Trophoblast cell (in vitro differentiated cells and primary cell): ENCODE results near the gene SLC7A6OS.

Experiments used
- DNase-seq, 2 donors: peaks; one replicate each; pipeline ENCODE4 v3.0.0-alpha.2; 2016
- H2AFZ ChIP-seq: 2 replicates; pipeline ENCODE4 v1.6.1; 2013; ENCODE audit warnings: low read length, moderate library complexity, mild to moderate bottlenecking; ENCODE audit not compliant: insufficient read depth, poor library complexity
- H2AK5ac ChIP-seq: 2 replicates; pipeline ENCODE4 v1.6.1; 2013; ENCODE audit warnings: mild to moderate bottlenecking, low read length
- H2BK120ac ChIP-seq: 2 replicates; pipeline ENCODE4 v1.6.1; 2013; ENCODE audit warnings: low read length, mild to moderate bottlenecking, moderate library complexity; ENCODE audit not compliant: insufficient read depth, poor library complexity
- H2BK12ac ChIP-seq: 2 replicates; pipeline ENCODE4 v1.6.1; 2013; ENCODE audit warnings: mild to moderate bottlenecking, low read length, moderate library complexity
- H2BK5ac ChIP-seq: 2 replicates; pipeline ENCODE4 v1.6.1; 2013; ENCODE audit warnings: low read length, low read depth, moderate library complexity, mild to moderate bottlenecking; ENCODE audit not compliant: poor library complexity
- H3K14ac ChIP-seq: 2 replicates; pipeline ENCODE4 v1.6.1; 2013; ENCODE audit warnings: mild to moderate bottlenecking, low read length
- H3K18ac ChIP-seq: 2 replicates; pipeline ENCODE4 v1.6.1; 2013; ENCODE audit warnings: mild to moderate bottlenecking, low read length
- H3K23ac ChIP-seq: 2 replicates; pipeline ENCODE4 v1.6.1; 2013; ENCODE audit warnings: low read length
- H3K27ac ChIP-seq: 2 replicates; pipeline ENCODE4 v1.5.1; 2013; ENCODE audit warnings: low read depth, mild to moderate bottlenecking, inconsistent platforms, low read length, moderate library complexity
- H3K27me3 ChIP-seq: 2 replicates; pipeline ENCODE4 v1.6.1; 2013; ENCODE audit warnings: inconsistent platforms, mild to moderate bottlenecking, low read length, moderate library complexity; ENCODE audit not compliant: insufficient read depth
- H3K36me3 ChIP-seq, 2 experiments: 1 replicate in 1 of 2; 2 replicates in 1 of 2; pipeline ENCODE4 v1.6.1; 2013; ENCODE audit warnings: low read length in 2 of 2, mild to moderate bottlenecking in 2 of 2, moderate library complexity in 1 of 2; ENCODE audit not compliant: insufficient read depth in 2 of 2, control insufficient read depth in 1 of 2
- H3K4ac ChIP-seq: 2 replicates; pipeline ENCODE4 v1.6.1; 2013; ENCODE audit warnings: low read depth, mild to moderate bottlenecking, low read length, moderate library complexity
- H3K4me1 ChIP-seq, 2 experiments: 1 replicate in 1 of 2; 2 replicates in 1 of 2; pipeline ENCODE4 v1.6.1; 2013; ENCODE audit warnings: low read length in 2 of 2, mild to moderate bottlenecking in 2 of 2, moderate library complexity in 1 of 2; ENCODE audit not compliant: insufficient read depth in 2 of 2, control insufficient read depth in 1 of 2
- H3K4me2 ChIP-seq: 2 replicates; pipeline ENCODE4 v1.6.1; 2013; ENCODE audit warnings: inconsistent platforms, mild to moderate bottlenecking, low read length, moderate library complexity
- H3K4me3 ChIP-seq: 2 replicates; pipeline ENCODE4 v1.5.1; 2013; ENCODE audit warnings: mild to moderate bottlenecking, low read depth, low read length, inconsistent platforms
- H3K79me1 ChIP-seq: one replicate; pipeline ENCODE4 v1.6.1; 2013; ENCODE audit warnings: low read length
- H3K79me2 ChIP-seq: 2 replicates; pipeline ENCODE4 v1.6.1; 2013; ENCODE audit warnings: low read length, mild to moderate bottlenecking; ENCODE audit not compliant: control insufficient read depth, insufficient read depth, poor library complexity
- H3K9ac ChIP-seq: 2 replicates; pipeline ENCODE4 v1.6.1; 2013; ENCODE audit warnings: mild to moderate bottlenecking, low read length
- H3K9me3 ChIP-seq: 2 replicates; pipeline ENCODE4 v1.6.1; 2013; ENCODE audit warnings: low read depth, mild to moderate bottlenecking, control low read depth, inconsistent platforms, low read length; ENCODE audit not compliant: insufficient read depth
- H4K12ac ChIP-seq: 2 replicates; pipeline ENCODE4 v1.6.1; 2013; ENCODE audit warnings: low read depth, mild to moderate bottlenecking, low read length, moderate library complexity
- H4K8ac ChIP-seq: 2 replicates; pipeline ENCODE4 v1.6.1; 2013; ENCODE audit warnings: low read depth, mild to moderate bottlenecking, low read length, moderate library complexity
- H4K91ac ChIP-seq: one replicate; pipeline ENCODE4 v1.6.1; 2013; ENCODE audit warnings: low read depth, mild to moderate bottlenecking, low read length, moderate library complexity
- WGBS: extraction: QIAGEN DNeasy Blood & Tissue Kit; methylation state at CpG from one replicate; pipeline ENCODE4 v1.1.7; 2013; ENCODE audit warnings: missing lambda C conversion rate; ENCODE audit not compliant: insufficient read length, insufficient coverage; ENCODE audit errors: extremely low coverage; 5-methylcytosine and 5-hydroxymethylcytosine counted together

Gene SLC7A6OS

GRCh38 chr16:68346892-68347480 lies 36.2 kb upstream of the SLC7A6OS start:
- DNase-seq: no peak
- H3K79me1 ChIP-seq: peaks cover 5% of the 10 kb centered on the region
- no peak overlapping the region for H3K18ac ChIP-seq
- H3K27me3 ChIP-seq: no peaks in the 10 kb centered on the region
- H3K36me3 ChIP-seq: peaks cover 37 to 39% of the 10 kb centered on the region in 2 experiments
- no peak overlapping the region for H2AFZ ChIP-seq
- H3K9ac ChIP-seq: no peak overlapping the region
- no peak overlapping the region for H2BK120ac ChIP-seq
- no peak overlapping the region for H2BK12ac ChIP-seq
- no peak overlapping the region for H4K91ac ChIP-seq
- peak overlapping the region; percentile 20 for H3K4me3 ChIP-seq
- H3K23ac ChIP-seq: peak overlapping the region; percentile 49
- no peak overlapping the region for H3K4ac ChIP-seq
- H3K4me1 ChIP-seq: peaks cover 17 to 39% of the 10 kb centered on the region in 2 experiments
- no peak overlapping the region for H4K8ac ChIP-seq
- no peak overlapping the region for H2BK5ac ChIP-seq
- no peak overlapping the region for H2AK5ac ChIP-seq
- peaks cover 2% of the 10 kb centered on the region for H3K79me2 ChIP-seq
- no peak overlapping the region for H3K4me2 ChIP-seq
- H3K14ac ChIP-seq: no peak overlapping the region
- no peak overlapping the region for H3K27ac ChIP-seq
- H3K9me3 ChIP-seq: peaks cover 6% of the 10 kb centered on the region
- WGBS: no CpG with 5 or more reads among the region's 12 CpGs
- no peak overlapping the region for H4K12ac ChIP-seq

GRCh38 chr16:68345958-68346635 lies 35.4 kb upstream of the SLC7A6OS start:
- peaks cover 5% of the 10 kb centered on the region for H3K79me1 ChIP-seq
- H3K27me3 ChIP-seq: no peaks in the 10 kb centered on the region
- no peak overlapping the region for H2BK12ac ChIP-seq
- H3K14ac ChIP-seq: no peak overlapping the region
- H2AK5ac ChIP-seq: no peak overlapping the region
- H3K36me3 ChIP-seq: peaks cover 34 to 38% of the 10 kb centered on the region in 2 experiments
- peaks cover 2% of the 10 kb centered on the region for H3K79me2 ChIP-seq
- no peak overlapping the region for H3K18ac ChIP-seq
- no peak overlapping the region for H4K91ac ChIP-seq
- H2BK5ac ChIP-seq: no peak overlapping the region
- peaks cover 6% of the 10 kb centered on the region for H3K9me3 ChIP-seq
- H3K4me3 ChIP-seq: no peak overlapping the region
- no peak overlapping the region for H3K27ac ChIP-seq
- no peak overlapping the region for H3K4ac ChIP-seq
- H4K12ac ChIP-seq: no peak overlapping the region
- no peak for DNase-seq
- no peak overlapping the region for H4K8ac ChIP-seq
- no peak overlapping the region for H2BK120ac ChIP-seq
- H3K23ac ChIP-seq: no peak overlapping the region
- no peak overlapping the region for H2AFZ ChIP-seq
- no peak overlapping the region for H3K9ac ChIP-seq
- peaks cover 11 to 32% of the 10 kb centered on the region in 2 experiments for H3K4me1 ChIP-seq
- WGBS: no CpG with 5 or more reads among the region's 16 CpGs
- no peak overlapping the region for H3K4me2 ChIP-seq

- peaks cover 6% of the 10 kb centered on the region for H3K9me3 ChIP-seq
- H3K14ac ChIP-seq: no peak overlapping the region
- no peak overlapping the region for H3K4me2 ChIP-seq
- no peak overlapping the region for H4K8ac ChIP-seq
- no peak overlapping the region for H2BK120ac ChIP-seq
- H2BK5ac ChIP-seq: no peak overlapping the region
- H3K79me2 ChIP-seq: peaks cover 2% of the 10 kb centered on the region
- H3K4me3 ChIP-seq: no peak overlapping the region
- H3K4me1 ChIP-seq: peaks cover 11 to 28% of the 10 kb centered on the region in 2 experiments
- no peak overlapping the region for H2AFZ ChIP-seq
- peak overlapping the region; percentile 32 for H2BK12ac ChIP-seq
- no peak overlapping the region for H3K9ac ChIP-seq
- WGBS: no CpG with 5 or more reads among the region's 11 CpGs
- H2AK5ac ChIP-seq: no peak overlapping the region
- peaks cover 3% of the 10 kb centered on the region for H3K79me1 ChIP-seq
- H3K36me3 ChIP-seq: peaks cover 33 to 40% of the 10 kb centered on the region in 2 experiments
- DNase-seq: no peak
- no peak overlapping the region for H3K27ac ChIP-seq
- H3K18ac ChIP-seq: no peak overlapping the region
- H3K23ac ChIP-seq: no peak overlapping the region
- no peak overlapping the region for H3K4ac ChIP-seq
- H4K12ac ChIP-seq: no peak overlapping the region
- H3K27me3 ChIP-seq: no peaks in the 10 kb centered on the region
- no peak overlapping the region for H4K91ac ChIP-seq
Observed at GRCh38 chr16:68345351-68345810, 34.6 kb upstream of the SLC7A6OS start.

- Histone ChIP-seq H2AK5ac (no peak overlapping the region), H3K79me1 (peaks cover 3% of the 10 kb centered on the region), H3K9ac (no peak overlapping the region), H4K91ac (no peak overlapping the region), H3K18ac (no peak overlapping the region), H3K4me1 (peaks cover 11 to 25% of the 10 kb centered on the region in 2 experiments), H4K12ac (no peak overlapping the region), H3K79me2 (peaks cover 2% of the 10 kb centered on the region), H2BK12ac (no peak overlapping the region), H3K27me3 (no peaks in the 10 kb centered on the region), H2AFZ (no peak overlapping the region), H3K9me3 (peaks cover 6% of the 10 kb centered on the region), H3K4ac (no peak overlapping the region), H3K27ac (no peak overlapping the region), H2BK120ac (no peak overlapping the region), H4K8ac (no peak overlapping the region), H3K4me2 (no peak overlapping the region), H3K36me3 (peaks cover 41 to 51% of the 10 kb centered on the region in 2 experiments), H3K4me3 (no peak overlapping the region), H2BK5ac (no peak overlapping the region), H3K23ac (no peak overlapping the region), H3K14ac (no peak overlapping the region)
- no CpG with 5 or more reads among the region's 11 CpGs for WGBS
- DNase-seq: no peak
Observed at GRCh38 chr16:68344252-68344651, 33.5 kb upstream of the SLC7A6OS start.
